D721Med (cell line): Measurements from ENCODE around the gene CCDC83.
"Not testable (repeated sequence)": the region's sequence is repeated elsewhere in the genome, so short reads cannot be mapped to it uniquely, and the experiment has no call there.

Source experiments
- DNase-seq: peaks from one replicate; pipeline ENCODE4 v3.0.0; 2011; ENCODE audit warnings: low spot score; ENCODE audit not compliant: insufficient read length
- FAIRE-seq: peaks from 2 replicates; lab custom pipeline; 2011; peaks lifted over from hg19 to GRCh38; lab: Jason Lieb, UNC
- TF ChIP-seq, protein P1 (sequence below): IDR thresholded peaks from 2 replicates; pipeline ENCODE4 v1.5.1; 2012; ENCODE audit warnings: mild to moderate bottlenecking, control low read depth; ENCODE audit not compliant: insufficient read depth; ENCODE audit errors: missing control alignments

Gene CCDC83

GRCh38 chr11:85918910-85919794, 64.0 kb downstream of the CCDC83 start:
- no peak for DNase-seq
- TF ChIP-seq, protein P1, sequence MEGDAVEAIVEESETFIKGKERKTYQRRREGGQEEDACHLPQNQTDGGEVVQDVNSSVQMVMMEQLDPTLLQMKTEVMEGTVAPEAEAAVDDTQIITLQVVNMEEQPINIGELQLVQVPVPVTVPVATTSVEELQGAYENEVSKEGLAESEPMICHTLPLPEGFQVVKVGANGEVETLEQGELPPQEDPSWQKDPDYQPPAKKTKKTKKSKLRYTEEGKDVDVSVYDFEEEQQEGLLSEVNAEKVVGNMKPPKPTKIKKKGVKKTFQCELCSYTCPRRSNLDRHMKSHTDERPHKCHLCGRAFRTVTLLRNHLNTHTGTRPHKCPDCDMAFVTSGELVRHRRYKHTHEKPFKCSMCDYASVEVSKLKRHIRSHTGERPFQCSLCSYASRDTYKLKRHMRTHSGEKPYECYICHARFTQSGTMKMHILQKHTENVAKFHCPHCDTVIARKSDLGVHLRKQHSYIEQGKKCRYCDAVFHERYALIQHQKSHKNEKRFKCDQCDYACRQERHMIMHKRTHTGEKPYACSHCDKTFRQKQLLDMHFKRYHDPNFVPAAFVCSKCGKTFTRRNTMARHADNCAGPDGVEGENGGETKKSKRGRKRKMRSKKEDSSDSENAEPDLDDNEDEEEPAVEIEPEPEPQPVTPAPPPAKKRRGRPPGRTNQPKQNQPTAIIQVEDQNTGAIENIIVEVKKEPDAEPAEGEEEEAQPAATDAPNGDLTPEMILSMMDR, result no peak
- no peak for FAIRE-seq

DNA sequence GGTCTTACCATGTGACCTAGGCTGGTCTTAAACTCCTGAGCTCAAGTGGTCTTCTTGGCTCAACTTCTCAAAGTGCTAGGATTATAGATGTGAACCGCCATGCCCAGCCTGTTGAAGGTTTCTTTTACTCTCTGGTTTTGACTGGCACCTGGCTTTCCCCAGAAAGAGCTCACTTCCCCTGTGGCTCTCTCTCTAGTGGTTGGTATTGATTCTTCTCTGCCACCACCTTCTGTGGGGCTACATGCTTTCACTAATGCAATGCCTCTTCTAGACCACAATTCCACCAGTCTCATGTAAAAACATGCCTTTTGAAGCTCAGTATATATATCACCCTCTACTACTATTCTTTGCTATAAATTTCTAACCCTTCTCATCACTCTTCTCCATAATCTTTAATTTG, 67.2 kb downstream of the CCDC83 start:
- DNase-seq (no peak), FAIRE-seq (no peak)
- TF ChIP-seq, protein P1, result no peak

GRCh38 chr11:85923455-85923854, 68.3 kb downstream of the CCDC83 start:
- FAIRE-seq (no peak), DNase-seq (no peak)
- TF ChIP-seq, protein P1, result no peak

- DNase-seq, FAIRE-seq: not testable (repeated sequence)
These were observed 71.6 kb downstream of the CCDC83 start for GRCh38 chr11:85926653-85927214.

DNA sequence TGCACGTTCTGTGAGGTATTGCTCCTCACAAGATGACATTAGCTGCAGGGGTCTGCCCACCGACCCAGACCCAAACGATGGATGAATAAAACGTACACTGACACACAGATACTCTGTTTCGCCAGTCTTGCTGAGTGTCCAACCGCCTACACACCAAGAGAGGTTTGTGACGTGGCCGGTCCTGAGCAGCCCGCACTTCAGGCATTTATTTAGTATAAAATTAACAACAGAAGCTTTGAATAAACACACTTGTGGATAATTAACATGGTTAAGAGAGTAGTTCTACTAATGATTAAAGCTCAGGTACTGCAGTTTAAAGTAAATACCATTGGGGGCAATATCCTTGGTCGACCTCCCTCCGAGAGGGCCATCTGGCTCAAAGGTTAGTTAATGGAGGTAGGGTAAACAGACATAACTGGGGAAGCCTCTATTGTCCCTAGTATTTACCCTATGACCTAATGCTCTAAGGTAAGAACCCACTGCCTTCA, 75.7 kb downstream of the CCDC83 start:
- TF ChIP-seq, protein P1, result no peak
- DNase-seq (no peak), FAIRE-seq (no peak)

GRCh38 chr11:85934596-85935169, 79.5 kb downstream of the CCDC83 start:
- TF ChIP-seq, protein P1, result no peak
- DNase-seq (no peak), FAIRE-seq (no peak)

- DNase-seq (no peak), FAIRE-seq (no peak)
- TF ChIP-seq, protein P1, result no peak
These were observed 80.6 kb downstream of the CCDC83 start for GRCh38 chr11:85935751-85936150.
